HFF-Myc (cell line): ENCODE data around the gene MAPK7.

Experiments used
- DNase-seq: peaks from one replicate; pipeline ENCODE4 v3.0.0-alpha.2; 2011; ENCODE audit warnings: low read depth; ENCODE audit errors: extremely low read depth
- H3K4me3 ChIP-seq: replicated peaks from 2 replicates; pipeline ENCODE4 v1.5.1; 2011; ENCODE audit warnings: low read depth, mild to moderate bottlenecking, control low read depth, low read length
- CTCF ChIP-seq: IDR thresholded peaks from 2 replicates; pipeline ENCODE4 v1.5.1; 2012; ENCODE audit warnings: mild to moderate bottlenecking, low read depth, low read length, control low read depth; ENCODE audit errors: missing control alignments

Gene MAPK7

GRCh38 chr17:19399750-19400450 lies 21.6 kb downstream of the MAPK7 start:
- no peak for DNase-seq
- no peak overlapping the region for H3K4me3 ChIP-seq
- no peak for TF ChIP-seq CTCF

- TF ChIP-seq CTCF, result no peak
- no peak for DNase-seq
- H3K4me3 ChIP-seq, result no peak overlapping the region
Measured at GRCh38 chr17:19401321-19402010, 23.2 kb downstream of the MAPK7 start.

GRCh38 chr17:19402171-19402570 lies 23.9 kb downstream of the MAPK7 start:
- DNase-seq, result no peak
- no peak for TF ChIP-seq CTCF
- no peak overlapping the region for H3K4me3 ChIP-seq

GRCh38 chr17:19403021-19403420 lies 24.7 kb downstream of the MAPK7 start:
- no peak overlapping the region for H3K4me3 ChIP-seq
- DNase-seq, result no peak
- no peak for TF ChIP-seq CTCF

GRCh38 chr17:19404264-19404663 lies 26.0 kb downstream of the MAPK7 start:
- H3K4me3 ChIP-seq, result no peak overlapping the region
- no peak for DNase-seq
- TF ChIP-seq CTCF, result no peak

- no peak for DNase-seq
- no peak overlapping the region for H3K4me3 ChIP-seq
- no peak for TF ChIP-seq CTCF
Measured at GRCh38 chr17:19405114-19405513, 26.8 kb downstream of the MAPK7 start.
